A673 (cell line): ENCODE data around the gene FAM217B. TPM values are rescaled to one million over a fixed set of nuclear protein-coding genes. Genes with fewer than 3 reads are reported as not detected.

Source experiments
- BruUV-seq: library from RNA; stranded (reverse); fragments of 400-500 nt; replicated peaks from 2 replicates; lab custom pipeline; 2021; lab: Mats Ljungman, UMichigan
- CTCF ChIA-PET: fragments of 300-600 bp; sonication (Branson Sonifier 250); formaldehyde crosslinking; loops from one replicate; lab custom pipeline; 2022; ENCODE audit warnings: antibody characterized with exemption; lab: Charles Lee
- POLR2A ChIA-PET: fragments of 300-600 bp; sonication (Branson Sonifier 250); formaldehyde crosslinking; loops from one replicate; lab custom pipeline; 2022; ENCODE audit warnings: antibody characterized with exemption; ENCODE audit not compliant: low non-redundant PET; lab: Charles Lee
- DNase-seq: peaks from one replicate; pipeline ENCODE4 v3.0.0-alpha.2; 2015; ENCODE audit warnings: low spot score
- H3K27ac ChIP-seq: fragments of 200-600 bp; sonication (generic); 2 replicates; pipeline ENCODE4 v1.5.1; 2016; ENCODE audit warnings: mixed run types, low read depth, mild to moderate bottlenecking, mixed read lengths, antibody characterized with exemption, low read length; ENCODE audit not compliant: poor library complexity, severe bottlenecking
- H3K27me3 ChIP-seq: fragments of 200-600 bp; sonication (generic); replicated peaks from 2 replicates; pipeline ENCODE4 v1.6.1; 2017; ENCODE audit warnings: mixed run types, low read depth, mild to moderate bottlenecking, mixed read lengths, antibody characterized with exemption, low read length; ENCODE audit not compliant: insufficient read depth, poor library complexity
- H3K36me3 ChIP-seq: fragments of 200-600 bp; sonication (generic); 2 replicates; pipeline ENCODE4 v1.6.1; 2016; ENCODE audit warnings: mixed run types, mild to moderate bottlenecking, mixed read lengths, antibody characterized with exemption, low read length; ENCODE audit not compliant: insufficient read depth, poor library complexity, severe bottlenecking
- H3K4me1 ChIP-seq: fragments of 200-600 bp; sonication (generic); 2 replicates; pipeline ENCODE4 v1.6.1; 2017; ENCODE audit warnings: mixed run types, mild to moderate bottlenecking, mixed read lengths, antibody characterized with exemption, low read length; ENCODE audit not compliant: insufficient read depth, poor library complexity, severe bottlenecking
- H3K4me3 ChIP-seq: fragments of 200-600 bp; sonication (generic); 2 replicates; pipeline ENCODE4 v1.5.1; 2016; ENCODE audit warnings: low read depth, mixed run types, mild to moderate bottlenecking, mixed read lengths, low read length; ENCODE audit not compliant: poor library complexity, severe bottlenecking
- H3K9me3 ChIP-seq: fragments of 200-600 bp; sonication (generic); 2 replicates; pipeline ENCODE4 v1.6.1; 2016; ENCODE audit warnings: mixed run types, low read depth, mild to moderate bottlenecking, mixed read lengths, antibody characterized with exemption, low read length; ENCODE audit not compliant: poor library complexity, severe bottlenecking
- EZH2 ChIP-seq: fragments of 200-600 bp; sonication (generic); IDR thresholded peaks from 2 replicates; pipeline ENCODE4 v1.6.1; 2017; ENCODE audit warnings: borderline replicate concordance, low read depth, mild to moderate bottlenecking, mixed read lengths, antibody characterized with exemption, low read length; ENCODE audit not compliant: poor library complexity, severe bottlenecking
- intact Hi-C: fragments of 100-400 bp; cut with micrococcal nuclease; formaldehyde crosslinking; loops from one replicate; pipeline ENCODE4 v1.10.0; 2022; ENCODE audit not compliant: unreplicated experiment
- total RNA-seq: library from RNA; stranded (reverse); gene quantifications from 2 replicates; pipeline ENCODE4 v1.2.3, GENCODE V29; 2021
- TF ChIP-seq, protein P1 (sequence below): fragments of 300-800, 200-600 bp; sonication (generic); conservative IDR thresholded peaks from 2 replicates; pipeline ENCODE4 v1.5.1; 2017; ENCODE audit warnings: low read depth, mild to moderate bottlenecking, antibody characterized with exemption, low read length, moderate library complexity, mixed read lengths

Gene FAM217B
- total RNA-seq, 1 experiment from 2014 or later = 26.6 TPM

DNA sequence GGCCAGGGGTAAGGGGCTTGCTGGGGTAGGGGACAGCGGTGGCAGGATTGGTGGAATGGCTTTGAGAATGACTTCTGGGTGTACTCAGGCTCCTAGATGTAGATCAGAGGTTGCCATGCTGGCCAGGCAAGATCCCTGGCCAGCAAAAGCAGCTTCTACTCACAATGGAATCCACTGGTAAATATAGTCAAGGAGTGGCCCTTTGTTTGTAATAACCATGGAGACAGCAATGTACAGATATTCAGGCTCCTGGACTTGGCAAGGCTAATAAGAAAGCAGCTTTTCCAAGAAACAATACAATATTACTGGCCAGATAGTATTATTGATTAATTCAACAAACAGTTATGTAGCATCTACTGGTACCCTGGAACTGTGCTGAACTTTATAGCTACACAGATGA is 55.9 kb downstream of the FAM217B start:
- intact Hi-C loops = no loop called here

DNA sequence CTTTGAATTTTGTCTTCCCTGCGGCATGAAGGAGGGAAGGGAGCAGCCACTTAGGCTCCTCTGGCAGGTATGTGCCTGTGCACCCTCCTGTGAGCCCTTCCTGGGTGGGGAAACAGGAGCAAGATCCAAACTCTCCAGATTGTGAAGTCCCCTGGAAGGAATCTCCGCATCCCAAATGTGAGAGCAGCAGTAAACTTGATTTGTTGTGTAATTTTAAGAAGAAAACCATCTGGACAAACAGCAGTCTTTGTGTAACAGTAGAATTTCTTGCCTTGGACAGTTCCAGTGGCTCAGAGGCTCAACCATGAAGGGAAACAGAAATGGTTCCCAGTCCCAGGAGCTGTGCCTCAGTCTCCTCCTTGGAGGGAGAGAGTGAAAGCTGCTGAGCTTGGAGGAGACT is 57.7 kb downstream of the FAM217B start:
- no peak overlapping the region for H3K4me3 ChIP-seq
- no peaks in the 10 kb centered on the region for H3K36me3 ChIP-seq
- H3K4me1 ChIP-seq = no peaks in the 10 kb centered on the region
- H3K27ac ChIP-seq = no peak overlapping the region
- TF ChIP-seq, protein P1, sequence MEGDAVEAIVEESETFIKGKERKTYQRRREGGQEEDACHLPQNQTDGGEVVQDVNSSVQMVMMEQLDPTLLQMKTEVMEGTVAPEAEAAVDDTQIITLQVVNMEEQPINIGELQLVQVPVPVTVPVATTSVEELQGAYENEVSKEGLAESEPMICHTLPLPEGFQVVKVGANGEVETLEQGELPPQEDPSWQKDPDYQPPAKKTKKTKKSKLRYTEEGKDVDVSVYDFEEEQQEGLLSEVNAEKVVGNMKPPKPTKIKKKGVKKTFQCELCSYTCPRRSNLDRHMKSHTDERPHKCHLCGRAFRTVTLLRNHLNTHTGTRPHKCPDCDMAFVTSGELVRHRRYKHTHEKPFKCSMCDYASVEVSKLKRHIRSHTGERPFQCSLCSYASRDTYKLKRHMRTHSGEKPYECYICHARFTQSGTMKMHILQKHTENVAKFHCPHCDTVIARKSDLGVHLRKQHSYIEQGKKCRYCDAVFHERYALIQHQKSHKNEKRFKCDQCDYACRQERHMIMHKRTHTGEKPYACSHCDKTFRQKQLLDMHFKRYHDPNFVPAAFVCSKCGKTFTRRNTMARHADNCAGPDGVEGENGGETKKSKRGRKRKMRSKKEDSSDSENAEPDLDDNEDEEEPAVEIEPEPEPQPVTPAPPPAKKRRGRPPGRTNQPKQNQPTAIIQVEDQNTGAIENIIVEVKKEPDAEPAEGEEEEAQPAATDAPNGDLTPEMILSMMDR = no peak
- TF ChIP-seq EZH2 = no peak
- ChIA-PET CTCF (no interaction called here), POLR2A (no interaction called here)
- no peaks in the 10 kb centered on the region for H3K9me3 ChIP-seq
- intact Hi-C loops = no loop called here
- DNase-seq = no peak
- H3K27me3 ChIP-seq = peaks cover 19% of the 10 kb centered on the region
- BruUV-seq = no TSS peak

More for the DNA sequence above, 55.9 kb downstream of the FAM217B start:
- Histone ChIP-seq H3K4me1 (no peaks in the 10 kb centered on the region), H3K4me3 (no peak overlapping the region), H3K27ac (no peak overlapping the region), H3K9me3 (no peaks in the 10 kb centered on the region), H3K36me3 (no peaks in the 10 kb centered on the region), H3K27me3 (peaks cover 11% of the 10 kb centered on the region)
- POLR2A ChIA-PET = no interaction called here
- no TSS peak for BruUV-seq
- no peak for DNase-seq
- CTCF ChIA-PET = no interaction called here
- no peak for TF ChIP-seq EZH2
- TF ChIP-seq, protein P1 = no peak

Other genes with a start within 250 kb of the FAM217B start
- gene SYCP2, start 6.8 kb upstream of the FAM217B start, total RNA-seq = 0.37 and 0.88 TPM in 2 replicates
- 4.9 and 6.1 TPM in 2 replicates for gene PPP1R3D, start 84 bp upstream of the FAM217B start, total RNA-seq
- 0.58 and 0.66 TPM in 2 replicates for gene CDH26, start 18.0 kb downstream of the FAM217B start, total RNA-seq